Activated CD8-positive, alpha-beta T cell treated with anti-CD3 and anti-CD28 coated beads for 36 hours (primary cell): ENCODE results near the gene ERBB4. TPM values are rescaled to one million over a fixed set of nuclear protein-coding genes. Genes with fewer than 3 reads are reported as not detected.

ENCODE experiments used
- ATAC-seq: fragments of 200-7000 bp; cut with Tn5 transposase; one replicate; pipeline ENCODE4 v1.10.0; 2021; ENCODE audit warnings: mild to moderate bottlenecking, moderate library complexity
- CTCF ChIA-PET: fragments of 350-600 bp; sonication (Branson Sonifier 250); formaldehyde crosslinking; loops from one replicate; lab custom pipeline; 2021; ENCODE audit warnings: antibody characterized with exemption; lab: Charles Lee
- POLR2A ChIA-PET: fragments of 350-600 bp; sonication (Branson Sonifier 250); formaldehyde crosslinking; loops from one replicate; lab custom pipeline; 2021; ENCODE audit warnings: antibody characterized with exemption; lab: Charles Lee
- DNase-seq: peaks from one replicate; pipeline ENCODE4 v3.0.0-alpha.2; 2020
- H3K27ac Mint-ChIP-seq: one replicate; pipeline ENCODE4 v1.8.0; 2021; ENCODE audit warnings: mild to moderate bottlenecking, mixed read lengths
- H3K27me3 Mint-ChIP-seq: one replicate; pipeline ENCODE4 v1.8.0; 2021; ENCODE audit warnings: mixed read lengths
- H3K36me3 Mint-ChIP-seq: one replicate; pipeline ENCODE4 v1.8.0; 2021; ENCODE audit warnings: low read depth, mixed read lengths
- H3K4me1 Mint-ChIP-seq: one replicate; pipeline ENCODE4 v1.8.0; 2021; ENCODE audit warnings: low read depth, mixed read lengths
- H3K4me3 Mint-ChIP-seq: one replicate; pipeline ENCODE4 v1.8.0; 2021; ENCODE audit warnings: mild to moderate bottlenecking, moderate library complexity, mixed read lengths
- H3K9me3 Mint-ChIP-seq: one replicate; pipeline ENCODE4 v1.8.0; 2021; ENCODE audit warnings: mixed read lengths
- CTCF ChIP-seq: fragments of 200-600 bp; IDR thresholded peaks from one replicate; pipeline ENCODE4 v1.8.0; 2022; ENCODE audit warnings: antibody characterized with exemption, mild to moderate bottlenecking
- intact Hi-C: fragments of 100-400 bp; cut with micrococcal nuclease; formaldehyde crosslinking; loops from one replicate; pipeline ENCODE4 v1.10.0; 2022
- total RNA-seq, 2 experiments: library from RNA; stranded (reverse); gene quantifications; one replicate each; pipeline ENCODE4 v1.2.3, GENCODE V29; 2021

The ERBB4 gene
- total RNA-seq, 2 experiments from 2014 or later = not detected

DNA sequence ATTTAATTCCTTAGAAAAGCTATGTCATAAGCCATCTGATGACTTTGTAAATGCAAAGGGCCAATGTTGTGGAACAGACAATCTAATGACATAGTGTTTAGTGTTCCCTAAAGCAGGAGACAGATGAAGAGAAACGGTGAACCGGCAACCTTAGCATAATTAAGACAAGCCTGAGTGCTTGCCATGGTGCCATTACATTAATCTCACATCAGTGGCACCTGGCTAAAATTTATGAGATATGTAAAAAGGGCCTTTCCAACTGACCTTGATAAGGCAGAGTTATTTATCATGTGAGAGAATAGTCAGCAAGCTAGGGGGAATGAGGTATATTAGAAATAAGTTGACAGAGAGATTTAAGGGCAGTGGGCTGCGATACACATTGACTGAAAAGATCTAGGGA, 261.8 kb downstream of the ERBB4 start:
- no peaks in the 10 kb centered on the region for H3K4me1 Mint-ChIP-seq
- H3K27ac Mint-ChIP-seq = no peak overlapping the region
- ChIA-PET CTCF (interaction anchor here (1.0 kb wide), 1 partner anchor 39 kb away, joined by 3 read pairs; no protein-coding TSS in a partner anchor), POLR2A (no interaction called here)
- no peaks in the 10 kb centered on the region for H3K27me3 Mint-ChIP-seq
- H3K36me3 Mint-ChIP-seq = no peaks in the 10 kb centered on the region
- intact Hi-C loops = no loop called here
- DNase-seq (no peak), ATAC-seq (no peak)
- H3K4me3 Mint-ChIP-seq = no peak overlapping the region
- H3K9me3 Mint-ChIP-seq = no peaks in the 10 kb centered on the region
- no peak for TF ChIP-seq CTCF

DNA sequence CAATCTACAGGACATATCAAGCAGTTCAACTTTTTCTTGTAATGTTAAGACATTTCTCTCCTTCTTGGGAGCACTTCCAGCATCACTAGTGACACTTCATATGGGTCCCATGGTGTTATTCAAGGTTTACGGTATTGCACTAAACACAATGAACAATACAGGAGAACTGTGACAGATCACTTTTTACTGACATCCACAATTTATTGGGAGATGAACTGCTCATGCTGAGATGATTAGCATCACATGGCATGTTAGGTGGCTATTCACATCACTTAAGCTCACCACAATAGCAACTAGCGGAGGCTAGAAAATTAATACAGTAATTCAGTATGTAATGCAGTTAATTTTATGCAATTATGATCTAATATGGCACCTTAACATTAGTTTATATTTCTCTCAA, 264.4 kb downstream of the ERBB4 start:
- ChIA-PET POLR2A (no interaction called here), CTCF (no interaction called here)
- no peaks in the 10 kb centered on the region for H3K36me3 Mint-ChIP-seq
- H3K27ac Mint-ChIP-seq = no peak overlapping the region
- H3K4me1 Mint-ChIP-seq = no peaks in the 10 kb centered on the region
- no peak overlapping the region for H3K4me3 Mint-ChIP-seq
- H3K27me3 Mint-ChIP-seq = no peaks in the 10 kb centered on the region
- ATAC-seq = no peak
- intact Hi-C loops = no loop called here
- no peaks in the 10 kb centered on the region for H3K9me3 Mint-ChIP-seq
- no peak for DNase-seq
- TF ChIP-seq CTCF = no peak

- no peaks in the 10 kb centered on the region for H3K27me3 Mint-ChIP-seq
- no peak for ATAC-seq
- intact Hi-C loops = no loop called here
- no peaks in the 10 kb centered on the region for H3K9me3 Mint-ChIP-seq
- ChIA-PET CTCF (no interaction called here), POLR2A (no interaction called here)
- DNase-seq = no peak
- H3K4me1 Mint-ChIP-seq = no peaks in the 10 kb centered on the region
- no peak overlapping the region for H3K27ac Mint-ChIP-seq
- no peak overlapping the region for H3K4me3 Mint-ChIP-seq
- TF ChIP-seq CTCF = no peak
- H3K36me3 Mint-ChIP-seq = no peaks in the 10 kb centered on the region
These were observed 267.0 kb downstream of the ERBB4 start for GRCh38 chr2:212271583-212271982.

DNA sequence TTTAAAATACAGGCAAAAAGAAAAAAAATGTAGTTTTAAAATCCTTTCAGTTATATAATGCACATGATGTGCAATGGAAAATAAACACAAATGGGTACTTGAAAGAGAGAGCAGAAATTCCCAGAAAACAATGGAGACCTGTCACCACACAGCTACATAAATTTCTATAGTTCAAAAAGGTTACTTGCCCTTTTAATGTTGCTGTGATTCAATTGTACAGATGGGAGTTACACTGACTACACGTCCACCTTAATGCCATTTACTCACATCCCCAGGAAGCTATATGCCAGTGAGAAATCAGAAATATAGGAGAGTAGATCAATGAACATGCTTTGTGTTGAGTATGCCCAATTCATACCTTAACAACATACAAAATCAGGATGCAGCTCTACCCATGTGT, 269.6 kb downstream of the ERBB4 start:
- Mint-ChIP-seq H3K4me1 (no peaks in the 10 kb centered on the region), H3K4me3 (no peak overlapping the region), H3K36me3 (no peaks in the 10 kb centered on the region), H3K27ac (no peak overlapping the region), H3K27me3 (no peaks in the 10 kb centered on the region), H3K9me3 (no peaks in the 10 kb centered on the region)
- intact Hi-C loops = no loop called here
- CTCF ChIA-PET = no interaction called here
- ATAC-seq (no peak), DNase-seq (no peak)
- POLR2A ChIA-PET = no interaction called here
- TF ChIP-seq CTCF = no peak

GRCh38 chr2:212266297-212266696, 272.3 kb downstream of the ERBB4 start:
- ChIA-PET POLR2A (no interaction called here), CTCF (no interaction called here)
- no peak for DNase-seq
- Mint-ChIP-seq H3K4me3 (no peak overlapping the region), H3K36me3 (no peaks in the 10 kb centered on the region), H3K9me3 (no peaks in the 10 kb centered on the region), H3K27ac (no peak overlapping the region), H3K27me3 (no peaks in the 10 kb centered on the region), H3K4me1 (no peaks in the 10 kb centered on the region)
- no peak for ATAC-seq
- intact Hi-C loops = no loop called here
- no peak for TF ChIP-seq CTCF
